SU-DHL-6 (cell line): Measurements from ENCODE around the gene SAPCD2.

Experiments
- H2AFZ ChIP-seq: fragments of 200-600 bp; sonication (generic); 2 replicates; pipeline ENCODE4 v1.6.1; 2014; ENCODE audit warnings: low read depth, mild to moderate bottlenecking, moderate library complexity, mixed read lengths, antibody characterized with exemption, low read length; ENCODE audit not compliant: severe bottlenecking
- H3F3A ChIP-seq: fragments of 200-600 bp; shearing (Covaris generic); 2 replicates; pipeline ENCODE4 v1.6.0; 2016; ENCODE audit warnings: antibody characterized with exemption, mild to moderate bottlenecking; ENCODE audit not compliant: insufficient read depth
- H3K27ac ChIP-seq: fragments of 200-600 bp; sonication (generic); 2 replicates; pipeline ENCODE4 v1.5.1; 2016; ENCODE audit warnings: low read depth, mild to moderate bottlenecking, low read length, moderate library complexity, mixed read lengths
- H3K27me3 ChIP-seq: fragments of 200-600 bp; sonication (generic), shearing (Covaris generic); 2 replicates; pipeline ENCODE4 v1.6.0; 2014; ENCODE audit warnings: mild to moderate bottlenecking, low read length
- H3K36me3 ChIP-seq: fragments of 200-600 bp; sonication (generic); 2 replicates; pipeline ENCODE4 v1.6.1; 2014; ENCODE audit warnings: mild to moderate bottlenecking, low read length, mixed read lengths
- H3K4me2 ChIP-seq: fragments of 300-600, 200-600 bp; shearing (Covaris generic), sonication (generic); 2 replicates; pipeline ENCODE4 v1.6.0; 2014; ENCODE audit warnings: low read length, low read depth, mild to moderate bottlenecking; ENCODE audit not compliant: poor library complexity, severe bottlenecking
- H3K4me3 ChIP-seq: fragments of 200-600 bp; sonication (generic); 2 replicates; pipeline ENCODE4 v1.5.1; 2014; ENCODE audit warnings: antibody characterized with exemption, low read length, mild to moderate bottlenecking, mixed read lengths; ENCODE audit not compliant: insufficient read depth, poor library complexity, severe bottlenecking
- H3K79me2 ChIP-seq: fragments of 200-600 bp; sonication (generic); 2 replicates; pipeline ENCODE4 v1.6.1; 2014; ENCODE audit warnings: mild to moderate bottlenecking, low read length, moderate library complexity; ENCODE audit not compliant: insufficient read depth
- H3K9ac ChIP-seq: fragments of 200-600 bp; sonication (generic); 2 replicates; pipeline ENCODE4 v1.7.0; 2014; ENCODE audit warnings: mild to moderate bottlenecking, low read length
- H3K9me2 ChIP-seq: fragments of 200-600 bp; sonication (generic); replicated peaks from 2 replicates; pipeline ENCODE4 v1.6.1; 2014; ENCODE audit warnings: low read length; ENCODE audit not compliant: insufficient read depth
- H3K9me3 ChIP-seq: fragments of 200-600 bp; sonication (generic); 2 replicates; pipeline ENCODE4 v1.6.1; 2014; ENCODE audit warnings: low read length, mixed read lengths; ENCODE audit not compliant: insufficient read depth
- H4K20me1 ChIP-seq: fragments of 200-600 bp; sonication (generic); 2 replicates; pipeline ENCODE4 v1.6.1; 2014; ENCODE audit warnings: low read depth, mild to moderate bottlenecking, antibody characterized with exemption, low read length, moderate library complexity, mixed read lengths
- EZH2phosphoT487 ChIP-seq: fragments of 200-600 bp; sonication (generic), shearing (Covaris generic); conservative IDR thresholded peaks from 2 replicates; pipeline ENCODE4 v1.6.1; 2018; ENCODE audit warnings: mild to moderate bottlenecking, antibody characterized with exemption, low read length, moderate library complexity, mixed read lengths
- TF ChIP-seq, protein P1 (sequence below): fragments of 200-600 bp; sonication (generic); IDR thresholded peaks from one replicate; pipeline ENCODE4 v1.5.1; 2017; ENCODE audit warnings: antibody characterized with exemption, mild to moderate bottlenecking, low read length, moderate library complexity; ENCODE audit not compliant: insufficient read depth, poor library complexity, severe bottlenecking

The SAPCD2 gene

DNA sequence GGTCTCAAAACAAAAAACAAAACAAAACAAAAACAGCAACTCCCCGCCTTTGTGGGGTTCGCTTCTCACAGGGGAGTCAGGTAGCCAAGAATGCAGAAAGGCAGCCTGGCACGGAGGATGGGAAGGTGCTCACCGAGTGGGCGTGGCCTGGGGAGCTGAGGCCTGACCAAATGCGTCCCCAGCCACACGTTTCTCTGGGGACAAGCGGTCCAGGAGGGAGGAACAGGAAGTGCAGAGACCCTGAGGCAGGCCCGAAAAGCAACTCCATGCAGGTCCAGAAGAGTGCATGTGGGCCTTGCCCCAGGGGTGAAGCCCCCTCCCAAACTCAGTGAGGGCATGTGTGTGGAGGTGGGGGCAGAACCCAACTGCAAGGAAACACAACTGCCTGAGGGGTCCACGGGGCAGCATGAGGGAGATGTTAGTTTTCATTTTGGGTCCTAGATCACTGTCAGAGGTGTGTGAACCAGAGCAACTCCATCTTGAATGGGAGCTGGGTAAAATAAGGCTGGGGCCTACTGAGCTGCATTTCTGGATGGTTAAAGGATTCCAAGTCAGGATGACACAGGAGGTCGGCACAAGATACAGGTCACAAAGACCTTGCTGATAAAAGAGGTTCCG is 4.4 kb upstream of the SAPCD2 start:
- H3K4me2 ChIP-seq, result no peak overlapping the region
- no peak overlapping the region for H3K27ac ChIP-seq
- no peaks in the 10 kb centered on the region for H3K9me2 ChIP-seq
- H3K36me3 ChIP-seq, result no peaks in the 10 kb centered on the region
- H3K27me3 ChIP-seq, result no peaks in the 10 kb centered on the region
- no peaks in the 10 kb centered on the region for H4K20me1 ChIP-seq
- TF ChIP-seq, protein P1, sequence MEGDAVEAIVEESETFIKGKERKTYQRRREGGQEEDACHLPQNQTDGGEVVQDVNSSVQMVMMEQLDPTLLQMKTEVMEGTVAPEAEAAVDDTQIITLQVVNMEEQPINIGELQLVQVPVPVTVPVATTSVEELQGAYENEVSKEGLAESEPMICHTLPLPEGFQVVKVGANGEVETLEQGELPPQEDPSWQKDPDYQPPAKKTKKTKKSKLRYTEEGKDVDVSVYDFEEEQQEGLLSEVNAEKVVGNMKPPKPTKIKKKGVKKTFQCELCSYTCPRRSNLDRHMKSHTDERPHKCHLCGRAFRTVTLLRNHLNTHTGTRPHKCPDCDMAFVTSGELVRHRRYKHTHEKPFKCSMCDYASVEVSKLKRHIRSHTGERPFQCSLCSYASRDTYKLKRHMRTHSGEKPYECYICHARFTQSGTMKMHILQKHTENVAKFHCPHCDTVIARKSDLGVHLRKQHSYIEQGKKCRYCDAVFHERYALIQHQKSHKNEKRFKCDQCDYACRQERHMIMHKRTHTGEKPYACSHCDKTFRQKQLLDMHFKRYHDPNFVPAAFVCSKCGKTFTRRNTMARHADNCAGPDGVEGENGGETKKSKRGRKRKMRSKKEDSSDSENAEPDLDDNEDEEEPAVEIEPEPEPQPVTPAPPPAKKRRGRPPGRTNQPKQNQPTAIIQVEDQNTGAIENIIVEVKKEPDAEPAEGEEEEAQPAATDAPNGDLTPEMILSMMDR, result no peak
- TF ChIP-seq EZH2phosphoT487, result no peak
- no peak overlapping the region for H2AFZ ChIP-seq
- H3K79me2 ChIP-seq, result peaks cover 11% of the 10 kb centered on the region; the same call in 1 of the 2 replicates
- H3K9me3 ChIP-seq, result no peaks in the 10 kb centered on the region
- no peak overlapping the region for H3K9ac ChIP-seq
- H3F3A ChIP-seq, result peaks cover 17% of the 10 kb centered on the region; the same call in 1 of the 2 replicates
- H3K4me3 ChIP-seq, result no peak overlapping the region

DNA sequence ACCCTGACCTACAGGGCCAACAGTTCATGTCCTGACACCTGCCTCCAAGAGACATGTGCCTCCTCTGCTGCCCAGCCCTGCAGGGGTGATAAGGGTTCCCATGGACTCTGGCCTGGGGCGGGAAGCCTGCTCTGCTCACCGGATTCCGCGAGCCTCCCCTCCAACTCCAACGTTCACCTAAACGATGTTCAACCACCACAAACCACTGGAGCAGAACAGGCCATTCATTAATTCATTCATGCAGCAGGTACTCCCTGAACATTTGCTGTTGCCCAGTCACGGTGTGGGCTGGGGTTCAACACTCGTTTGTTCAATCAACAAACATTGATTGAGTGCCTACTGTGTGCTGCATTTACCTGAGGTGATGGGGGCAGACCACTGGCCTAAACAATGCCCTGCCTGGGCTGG is 3.6 kb upstream of the SAPCD2 start:
- H2AFZ ChIP-seq, result no peak overlapping the region

DNA sequence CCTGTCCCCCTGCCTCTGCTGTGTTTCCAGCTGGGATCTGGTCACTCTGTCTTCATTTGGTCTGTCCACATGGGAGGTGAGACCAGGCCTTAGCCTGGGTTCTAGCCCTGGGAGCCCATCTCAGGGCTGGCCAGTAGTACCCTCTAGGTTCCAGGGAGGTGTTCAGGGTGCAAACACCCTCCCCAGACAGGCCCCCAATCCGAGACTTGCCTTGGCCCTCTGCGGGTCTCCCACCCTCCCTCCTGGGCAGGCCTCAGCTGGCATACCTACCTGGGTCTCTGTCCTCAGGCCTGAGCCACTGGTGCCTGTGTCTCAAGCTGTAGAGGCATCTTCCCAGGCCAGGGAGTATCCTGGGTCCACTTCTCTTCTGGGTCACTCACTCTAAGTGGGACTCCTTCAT is 925 bp upstream of the SAPCD2 start:
- H3K9me3 ChIP-seq, result no peaks in the 10 kb centered on the region
- peaks cover 19% of the 10 kb centered on the region for H3F3A ChIP-seq
- peak overlapping the region; percentile 80 for H3K9ac ChIP-seq
- no peaks in the 10 kb centered on the region for H3K9me2 ChIP-seq
- no peak for TF ChIP-seq EZH2phosphoT487
- TF ChIP-seq, protein P1, result no peak
- no peak overlapping the region for H2AFZ ChIP-seq
- no peak overlapping the region for H3K27ac ChIP-seq
- H3K4me2 ChIP-seq, result peak overlapping the region; percentile 79
- no peaks in the 10 kb centered on the region for H3K36me3 ChIP-seq
- peak overlapping the region; percentile 83 for H3K4me3 ChIP-seq
- no peaks in the 10 kb centered on the region for H3K27me3 ChIP-seq
- no peaks in the 10 kb centered on the region for H4K20me1 ChIP-seq
- peaks cover 12% of the 10 kb centered on the region for H3K79me2 ChIP-seq

More for the DNA sequence above, 3.6 kb upstream of the SAPCD2 start:
- Histone ChIP-seq H3K27ac (no peak overlapping the region), H3K79me2 (peaks cover 19% of the 10 kb centered on the region), H3K9me3 (no peaks in the 10 kb centered on the region), H3K9ac (no peak overlapping the region), H3K4me3 (no peak overlapping the region), H3F3A (peaks cover 17% of the 10 kb centered on the region), H4K20me1 (no peaks in the 10 kb centered on the region), H3K4me2 (no peak overlapping the region), H3K27me3 (no peaks in the 10 kb centered on the region), H3K36me3 (no peaks in the 10 kb centered on the region), H3K9me2 (no peaks in the 10 kb centered on the region)
- no peak for TF ChIP-seq EZH2phosphoT487

DNA sequence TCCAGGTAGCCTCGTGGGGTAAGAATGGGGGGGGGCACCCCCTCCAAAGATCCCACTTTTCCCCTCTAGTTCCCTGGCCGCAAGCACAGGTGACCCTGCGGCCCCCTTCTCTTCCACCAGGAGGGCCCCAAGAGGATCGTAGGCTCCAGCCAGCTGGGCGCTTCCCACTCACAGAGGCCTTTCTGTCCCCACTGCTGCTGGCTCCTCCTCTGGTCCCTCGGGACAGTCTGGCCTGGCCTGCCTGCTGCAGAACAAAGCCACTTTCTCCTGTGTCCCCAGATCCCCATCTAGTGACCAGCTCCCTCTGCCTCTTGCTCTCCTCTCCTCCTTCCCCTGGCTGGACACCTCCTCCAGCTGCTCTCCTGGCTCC is 534 bp upstream of the SAPCD2 start:
- TF ChIP-seq, protein P1, result no peak
- no peak for TF ChIP-seq EZH2phosphoT487
- peaks cover 12% of the 10 kb centered on the region for H3K79me2 ChIP-seq
- peak overlapping the region; percentile 80 for H3K9ac ChIP-seq
- no peaks in the 10 kb centered on the region for H4K20me1 ChIP-seq
- H3K9me3 ChIP-seq, result no peaks in the 10 kb centered on the region
- peaks cover 18% of the 10 kb centered on the region for H3F3A ChIP-seq
- peak overlapping the region; percentile 83 for H3K4me3 ChIP-seq
- no peaks in the 10 kb centered on the region for H3K9me2 ChIP-seq
- H3K27ac ChIP-seq, result peak overlapping the region; percentile 46
- H3K4me2 ChIP-seq, result peak overlapping the region; percentile 79
- no peaks in the 10 kb centered on the region for H3K27me3 ChIP-seq
- peak overlapping the region; percentile 63 for H2AFZ ChIP-seq
- H3K36me3 ChIP-seq, result no peaks in the 10 kb centered on the region
